Measurements from ENCODE around the gene TOMM40L.

Gene TOMM40L

DNA sequence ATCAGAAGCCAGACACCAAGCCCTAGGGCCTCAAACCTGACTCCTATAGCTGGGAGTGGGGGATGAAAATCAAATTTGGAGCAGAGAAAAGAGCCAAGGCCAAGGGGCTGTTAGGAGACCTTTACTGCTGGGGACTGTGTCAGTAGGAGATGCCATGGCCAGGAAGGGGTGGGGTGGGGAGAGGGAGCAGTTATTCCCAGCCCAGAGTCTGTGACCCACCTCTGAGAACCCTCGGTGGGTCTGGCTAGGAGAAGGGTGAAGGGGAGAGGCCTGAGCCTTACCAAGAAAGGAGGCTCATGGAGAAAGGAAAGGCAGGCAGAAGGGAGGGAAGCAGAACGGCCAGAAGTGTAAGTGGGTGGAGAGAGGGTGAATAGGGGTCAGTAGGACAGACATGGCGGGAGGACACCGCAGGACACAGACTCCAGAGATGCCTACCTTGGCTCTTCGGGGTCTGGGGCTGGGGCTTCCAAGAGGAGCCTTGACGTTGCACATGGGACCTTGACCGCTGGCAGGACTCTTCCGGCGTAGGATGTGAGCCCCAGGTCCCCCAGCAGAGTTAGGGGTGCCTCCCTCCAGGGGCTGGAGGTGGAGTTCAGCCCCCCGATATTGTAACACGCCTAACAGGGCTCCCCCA, 28.2 kb upstream of the TOMM40L start:
- no peak for DNase-seq (ENCODE audit: low read depth in 2 of 2)

DNA sequence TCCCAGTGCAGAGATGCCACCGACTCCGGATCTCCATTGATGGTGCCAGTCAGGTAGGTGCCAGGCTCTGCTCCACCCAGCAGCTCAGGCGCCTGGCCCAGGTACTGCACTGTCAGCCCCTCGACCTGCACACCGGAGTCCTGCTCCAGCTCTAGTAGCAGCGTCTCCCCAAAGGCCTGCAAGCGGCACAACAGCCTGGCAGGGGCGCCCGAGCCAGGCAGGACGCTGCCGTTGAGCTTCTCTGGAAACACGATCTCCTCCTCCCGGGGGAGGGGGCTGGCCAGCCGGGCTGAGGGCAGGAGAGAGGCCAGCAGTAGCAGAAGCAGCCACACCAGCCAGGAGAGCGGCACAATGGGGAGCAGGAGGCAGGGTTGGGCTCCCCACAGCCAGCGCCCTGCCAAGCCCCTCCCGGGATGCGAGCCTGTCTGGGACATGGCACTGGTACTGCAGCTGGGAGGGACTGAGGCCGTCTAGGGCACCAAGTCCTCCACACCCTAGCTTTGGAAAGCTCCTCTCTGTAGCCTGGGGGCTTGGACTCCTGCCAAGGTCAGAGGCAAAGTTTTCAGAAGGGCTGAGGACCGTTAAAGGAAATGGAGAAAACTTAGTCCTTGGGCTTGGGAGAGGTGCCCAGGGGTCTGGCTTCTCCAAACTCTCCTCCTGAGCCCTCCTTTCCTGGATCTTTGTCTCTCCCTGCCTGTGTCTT, 27.5 kb upstream of the TOMM40L start:
- DNase-seq (ENCODE audit: low read depth in 2 of 2), result no peak

DNA sequence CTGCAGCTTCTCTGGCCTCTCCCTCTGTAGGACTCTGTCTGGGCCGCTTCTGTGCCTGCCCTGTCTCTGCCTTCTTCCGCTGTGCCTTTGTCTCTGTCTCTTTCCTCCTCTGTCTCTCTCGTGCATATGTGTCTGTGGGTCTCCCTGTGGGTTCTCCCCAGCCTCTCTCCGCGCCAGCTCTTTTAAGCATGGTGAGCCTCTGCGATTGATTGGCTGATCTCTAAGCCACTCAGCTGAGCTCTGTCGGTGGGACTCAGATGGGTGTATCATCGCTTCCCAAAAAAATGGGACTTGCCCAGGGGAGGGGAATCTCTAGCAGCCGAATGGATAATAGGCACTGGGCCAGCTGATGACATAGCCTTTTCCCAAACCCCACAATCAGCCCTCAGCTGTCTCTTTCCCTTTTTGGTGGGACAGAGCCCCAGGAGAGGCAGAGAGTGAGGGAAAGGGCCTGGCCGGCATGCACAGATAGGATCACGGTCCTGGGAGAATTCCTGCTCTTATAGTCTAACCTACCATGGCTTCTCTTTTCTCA, 26.9 kb upstream of the TOMM40L start, which contains the start of gene ADAMTS4:
ADAMTS4 (minus strand) TSS at position 158 of the 535 bp plus-strand sequence. CDS start 427 bp downstream, outside the sequence.
- no peak for DNase-seq (ENCODE audit: low read depth in 2 of 2)

DNA sequence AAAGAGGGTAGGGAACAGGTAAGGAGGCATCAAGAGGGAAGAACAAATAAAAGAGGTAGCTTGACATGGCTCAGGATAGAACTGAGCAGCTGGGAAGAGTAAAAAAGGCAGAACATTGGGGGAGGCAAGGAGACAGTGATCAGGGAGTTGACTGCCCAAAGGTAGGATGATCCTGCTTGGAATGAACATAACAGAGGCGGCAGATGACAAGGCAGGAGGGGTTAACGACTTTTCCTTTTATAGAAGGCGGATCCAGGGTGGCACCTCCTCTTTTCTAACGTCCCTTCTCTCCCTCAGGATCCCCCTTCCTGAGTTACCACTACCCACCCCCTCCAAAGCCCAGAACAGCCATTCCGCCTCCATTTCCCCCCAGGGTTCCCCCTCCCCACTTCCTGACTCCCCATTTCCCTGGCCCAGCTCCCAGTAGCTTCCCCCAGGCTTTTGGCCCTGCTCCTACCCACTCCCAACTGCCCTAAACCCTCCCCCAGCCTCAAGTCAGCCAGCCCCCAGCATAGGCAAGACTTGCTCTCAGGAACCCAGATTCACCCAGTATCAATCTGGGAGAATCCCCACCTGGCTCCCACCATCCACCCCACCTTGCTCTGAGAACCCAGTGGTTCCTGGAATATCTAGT, 26.2 kb upstream of the TOMM40L start:
- no peak for DNase-seq (ENCODE audit: low read depth in 2 of 2)

DNA sequence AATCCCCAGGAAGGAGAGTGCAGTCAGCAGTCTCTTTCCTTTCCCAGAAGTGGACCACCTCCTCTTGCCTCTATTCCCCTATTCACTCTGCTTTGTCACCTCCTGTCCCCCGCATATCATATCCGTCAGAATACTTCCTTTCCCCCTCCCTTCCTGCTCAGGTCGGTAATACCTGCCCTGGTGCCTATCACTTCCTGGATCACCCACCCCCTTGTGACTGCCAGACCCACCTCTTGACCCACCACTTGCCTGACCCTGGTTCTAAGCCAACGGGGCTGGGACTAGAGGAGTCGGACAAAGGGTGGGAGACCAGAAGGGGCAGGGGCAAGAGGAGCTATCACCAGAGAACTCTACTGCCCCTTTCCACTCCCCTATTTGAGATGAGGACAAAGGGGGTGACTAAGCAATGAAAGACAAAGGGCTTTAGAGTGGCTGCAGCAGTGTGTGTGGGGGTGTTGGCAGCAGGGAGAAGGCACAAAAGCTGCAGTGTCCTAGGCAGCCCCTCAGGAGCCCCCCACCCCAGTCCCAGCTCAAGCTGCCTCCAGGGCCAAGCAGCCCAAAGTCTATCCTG, 25.4 kb upstream of the TOMM40L start:
- no peak for DNase-seq (ENCODE audit: low read depth in 2 of 2)

DNA sequence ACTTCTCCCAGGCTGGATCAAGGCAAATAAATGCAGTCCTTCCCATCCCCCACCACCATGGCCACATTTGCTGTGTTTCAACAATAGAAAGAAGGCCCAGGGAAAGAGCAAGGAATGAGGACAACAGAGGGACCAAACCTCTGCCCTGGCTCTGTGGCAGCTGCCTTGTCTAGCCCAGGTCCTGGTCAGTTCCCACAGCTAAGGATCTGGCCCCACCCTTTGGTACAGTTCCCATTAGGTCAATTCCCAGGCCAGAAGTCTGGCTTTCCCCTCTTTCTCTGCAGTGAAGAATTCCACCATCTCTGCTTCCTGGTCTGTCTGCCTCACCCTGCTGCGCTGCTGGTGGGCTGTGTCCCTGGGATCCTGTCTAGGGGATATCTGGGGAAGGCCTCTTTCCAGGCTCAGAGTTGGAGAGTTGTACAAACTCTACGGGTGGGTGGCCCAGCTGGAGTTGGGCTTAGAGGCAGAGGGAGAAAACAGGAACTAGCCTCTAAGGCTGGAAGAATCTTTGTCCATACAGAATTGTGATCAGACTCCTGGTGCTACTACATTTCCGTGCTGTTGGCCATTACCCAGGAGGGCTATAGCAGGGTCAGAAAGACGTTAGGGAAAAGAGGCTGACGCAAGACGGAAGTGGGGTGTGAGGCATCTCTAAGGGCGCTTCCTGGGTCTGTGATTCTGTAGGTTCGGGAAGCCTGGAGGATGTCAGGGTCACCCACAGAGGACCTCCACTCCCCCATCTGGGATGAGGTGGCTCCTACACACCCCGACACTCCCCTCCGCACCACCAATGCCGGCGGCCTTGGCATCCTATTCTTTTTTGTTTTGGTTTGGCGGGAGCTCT, 24.6 kb upstream of the TOMM40L start:
- no peak for DNase-seq (ENCODE audit: low read depth in 2 of 2)

DNA sequence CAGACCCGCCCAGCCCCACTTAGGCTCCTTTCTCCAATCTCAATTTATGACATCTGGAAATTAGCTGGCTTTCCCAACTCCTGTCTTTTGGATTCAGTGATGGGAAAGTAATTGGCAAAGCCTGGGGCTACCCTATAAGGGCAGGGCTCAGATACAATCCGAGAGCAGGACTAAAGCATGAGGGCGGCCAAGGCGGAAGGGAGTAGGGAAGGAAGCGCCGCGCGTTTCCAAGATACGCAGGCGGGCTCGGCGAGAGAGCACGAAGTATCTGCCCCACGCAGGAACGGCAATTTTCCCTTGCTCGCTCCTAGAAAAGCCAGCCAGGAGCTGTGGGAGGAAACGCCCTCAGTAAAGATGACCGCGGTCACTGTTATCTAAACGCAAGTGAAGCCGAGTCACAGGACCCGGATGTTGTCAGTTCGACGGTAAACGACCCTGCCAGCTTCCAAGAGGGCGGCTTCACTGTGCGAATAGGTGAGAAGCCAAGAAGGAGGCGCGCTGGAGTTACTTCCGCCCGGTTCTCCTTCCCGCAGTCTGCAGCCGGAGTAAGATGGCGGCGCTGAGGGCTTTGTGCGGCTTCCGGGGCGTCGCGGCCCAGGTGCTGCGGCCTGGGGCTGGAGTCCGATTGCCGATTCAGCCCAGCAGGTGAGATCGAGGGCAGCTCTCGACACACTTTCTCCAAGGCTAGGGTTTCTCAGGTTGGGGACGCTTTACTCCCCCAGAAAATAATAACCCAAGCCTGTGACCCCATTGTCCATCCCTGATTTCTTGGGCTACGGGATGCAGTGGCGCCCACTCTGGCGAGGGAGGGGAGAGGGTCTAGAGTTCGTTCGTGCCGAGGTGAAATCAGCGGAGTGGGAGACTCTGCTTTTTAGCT, 23.8 kb upstream of the TOMM40L start, which contains the start of gene NDUFS2:
NDUFS2 (plus strand) TSS at position 532 of the 877 bp plus-strand sequence; CDS start at position 551, 19 bp downstream.
- DNase-seq (ENCODE audit: low read depth in 2 of 2), result peak; percentile 90 to 92

DNA sequence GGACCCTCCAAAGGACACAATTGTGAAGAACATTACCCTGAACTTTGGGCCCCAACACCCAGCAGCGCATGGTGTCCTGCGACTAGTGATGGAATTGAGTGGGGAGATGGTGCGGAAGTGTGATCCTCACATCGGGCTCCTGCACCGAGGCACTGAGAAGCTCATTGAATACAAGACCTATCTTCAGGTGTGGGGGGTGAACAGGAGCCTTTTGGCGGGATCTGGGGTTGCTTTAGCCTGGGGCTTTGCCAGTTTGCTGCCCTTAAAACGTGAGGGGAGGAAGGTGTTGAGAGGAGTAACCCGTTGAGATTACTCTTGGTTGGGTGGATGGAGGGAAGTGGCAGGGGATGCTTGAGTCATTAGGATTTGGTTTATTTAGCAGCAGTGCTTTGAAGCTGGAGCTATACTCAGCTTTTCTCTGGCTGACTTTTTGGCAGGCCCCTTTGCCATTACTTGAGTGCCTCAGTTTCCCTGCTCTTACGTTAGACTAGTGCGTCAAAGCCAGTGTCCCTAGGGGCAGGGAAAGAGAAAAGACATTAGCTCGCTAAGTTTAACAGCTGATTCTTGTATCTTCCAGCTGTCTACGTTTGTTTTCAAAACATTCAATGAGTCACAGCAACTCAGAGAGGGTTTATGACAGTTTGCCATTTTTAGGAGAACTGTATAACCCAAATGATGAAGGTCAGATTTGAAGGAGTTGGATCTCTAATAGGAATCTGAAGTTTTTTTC, 19.3 kb upstream of the TOMM40L start:
- DNase-seq (ENCODE audit: low read depth in 2 of 2), result no peak

DNA sequence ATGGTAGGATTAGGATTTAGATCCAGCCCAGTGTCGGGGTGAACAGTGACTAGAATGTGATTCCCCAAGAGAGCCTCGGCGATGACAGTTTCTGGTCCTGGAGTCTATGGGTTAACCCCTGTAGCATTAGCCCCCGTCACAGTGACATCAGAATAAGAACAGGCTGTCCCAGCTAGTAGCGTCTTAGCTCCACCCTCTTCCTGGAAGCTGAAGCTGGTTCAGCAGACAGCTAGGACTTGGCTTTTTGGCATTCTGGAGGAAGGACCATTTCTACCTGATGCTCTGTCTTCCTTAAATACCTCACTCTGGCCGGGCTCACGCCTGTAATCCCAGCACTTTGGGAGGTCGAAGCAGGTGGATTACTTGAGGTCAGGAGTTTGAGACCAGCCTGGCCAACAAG, 18.7 kb upstream of the TOMM40L start:
- DNase-seq (ENCODE audit: low read depth in 2 of 2), result no peak

DNA sequence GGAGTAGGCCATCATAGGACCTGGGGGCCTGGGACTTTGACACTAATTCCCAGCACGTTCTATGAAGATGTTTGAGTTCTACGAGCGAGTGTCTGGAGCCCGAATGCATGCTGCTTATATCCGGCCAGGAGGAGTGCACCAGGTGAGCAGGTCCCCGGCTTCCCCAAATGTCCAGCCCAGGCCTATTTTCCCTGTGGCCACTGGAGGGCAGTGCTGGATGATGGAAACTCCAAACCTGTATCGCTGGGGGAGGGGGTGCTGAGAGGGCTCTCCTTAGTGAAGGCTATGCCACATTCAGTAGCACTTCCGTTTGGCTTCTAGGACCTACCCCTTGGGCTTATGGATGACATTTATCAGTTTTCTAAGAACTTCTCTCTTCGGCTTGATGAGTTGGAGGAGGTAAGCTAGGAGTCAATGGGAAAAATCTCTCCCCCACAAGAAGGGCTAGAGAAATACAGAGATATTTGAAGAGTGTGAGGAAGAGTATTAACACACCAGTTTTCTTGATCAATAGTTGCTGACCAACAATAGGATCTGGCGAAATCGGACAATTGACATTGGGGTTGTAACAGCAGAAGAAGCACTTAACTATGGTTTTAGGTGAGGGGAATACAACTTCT, 16.0 kb upstream of the TOMM40L start:
- peak; percentile 37 to 56 for DNase-seq (ENCODE audit: low read depth in 2 of 2)

DNA sequence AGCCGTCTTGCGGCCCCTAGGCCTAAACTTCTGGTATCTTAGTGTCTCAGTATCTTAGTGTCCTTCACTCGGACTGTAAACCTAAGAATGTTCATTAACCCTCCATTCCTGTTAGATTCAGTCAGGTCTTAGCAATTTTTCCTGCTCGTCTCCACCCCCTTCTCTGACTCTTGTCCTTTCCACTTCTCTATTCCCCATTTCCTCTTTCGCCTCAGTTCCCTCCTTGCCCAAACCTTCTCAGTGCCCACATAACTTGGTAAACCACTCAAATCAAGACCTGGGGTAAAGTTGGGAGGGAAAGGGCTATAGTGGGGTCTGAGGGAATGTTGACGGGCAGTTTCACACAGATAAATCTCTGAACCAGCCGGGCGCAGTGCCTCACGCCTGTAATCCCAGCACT, 11.5 kb upstream of the TOMM40L start:
- no peak for DNase-seq (ENCODE audit: low read depth in 2 of 2)

DNA sequence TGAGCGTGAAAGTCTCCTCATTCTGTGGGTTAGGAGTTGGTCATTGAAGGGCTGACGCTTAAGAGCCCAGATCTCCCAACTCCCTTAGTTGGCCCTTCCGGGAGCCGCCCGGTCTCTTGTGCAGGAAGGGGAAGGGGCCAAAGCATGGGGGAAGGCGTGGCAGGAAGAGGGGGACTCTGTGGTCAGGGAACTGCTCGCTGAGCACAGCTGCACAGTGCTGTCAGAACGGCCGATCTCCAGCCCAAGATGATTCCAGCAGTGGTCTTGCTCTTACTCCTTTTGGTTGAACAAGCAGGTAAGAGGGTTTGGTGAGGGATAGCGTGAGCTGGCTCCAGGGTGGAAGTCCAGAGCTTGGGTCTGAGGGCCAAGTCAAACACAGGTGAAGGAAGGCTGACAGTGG, 10.8 kb upstream of the TOMM40L start, which contains the start of gene FCER1G:
FCER1G (plus strand) TSS at position 220 of the 400 bp plus-strand sequence; CDS start at position 247, 27 bp downstream.
- no peak for DNase-seq (ENCODE audit: low read depth in 2 of 2)

DNA sequence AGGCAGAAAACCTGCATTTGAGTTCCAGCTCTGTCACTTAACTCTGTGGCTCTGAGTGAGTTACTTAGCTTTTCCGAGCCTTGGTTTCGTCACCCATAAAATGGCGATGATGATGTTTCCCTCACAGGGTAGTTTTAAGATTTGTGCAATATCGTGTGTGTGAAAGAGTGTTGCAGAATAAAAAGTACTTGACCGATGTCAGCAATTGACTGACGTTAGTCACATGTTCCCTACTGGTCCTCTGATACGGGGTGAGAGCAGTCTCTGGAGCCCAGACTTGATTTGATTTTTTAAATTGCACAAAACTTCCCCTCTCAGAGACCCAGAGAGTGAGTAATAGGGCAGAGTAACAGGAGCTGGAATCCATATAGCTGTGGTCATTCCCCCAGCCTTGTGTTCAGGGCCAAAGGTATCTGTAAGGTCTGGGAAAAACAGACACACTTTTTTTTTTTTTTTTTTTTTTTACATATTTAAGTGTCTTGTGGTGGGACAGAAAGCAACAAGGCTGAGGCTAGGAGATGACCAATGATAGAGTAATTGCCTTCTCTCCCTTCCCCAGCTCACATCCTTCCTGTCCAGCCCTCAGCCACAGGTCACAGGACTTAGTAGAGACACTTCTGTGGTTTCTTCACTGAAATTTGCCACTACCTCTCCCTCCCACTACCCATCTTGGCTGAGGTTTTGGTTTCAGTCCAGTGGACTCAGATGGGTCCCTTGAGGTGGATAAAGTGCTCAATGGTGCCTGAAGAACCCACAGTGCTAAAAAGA, 8.7 kb upstream of the TOMM40L start:
- no peak for DNase-seq (ENCODE audit: low read depth in 2 of 2)

DNA sequence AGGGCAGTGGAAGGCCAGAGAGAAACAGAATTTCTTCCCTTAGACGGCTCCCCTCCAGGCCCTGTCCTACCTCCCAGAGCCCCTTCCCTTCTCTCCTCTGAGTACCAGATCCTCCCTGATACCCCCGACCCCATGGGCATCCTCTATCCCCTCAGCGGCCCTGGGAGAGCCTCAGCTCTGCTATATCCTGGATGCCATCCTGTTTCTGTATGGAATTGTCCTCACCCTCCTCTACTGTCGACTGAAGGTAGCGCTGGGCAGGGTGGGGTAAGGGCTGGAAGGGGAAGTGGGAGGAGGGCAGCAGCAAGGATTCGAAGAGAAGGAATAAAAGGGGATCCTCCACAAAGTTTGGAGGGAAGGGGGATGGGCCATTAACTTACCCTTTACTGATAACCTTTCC, 8.0 kb upstream of the TOMM40L start:
- DNase-seq (ENCODE audit: low read depth in 2 of 2), result no peak

DNA sequence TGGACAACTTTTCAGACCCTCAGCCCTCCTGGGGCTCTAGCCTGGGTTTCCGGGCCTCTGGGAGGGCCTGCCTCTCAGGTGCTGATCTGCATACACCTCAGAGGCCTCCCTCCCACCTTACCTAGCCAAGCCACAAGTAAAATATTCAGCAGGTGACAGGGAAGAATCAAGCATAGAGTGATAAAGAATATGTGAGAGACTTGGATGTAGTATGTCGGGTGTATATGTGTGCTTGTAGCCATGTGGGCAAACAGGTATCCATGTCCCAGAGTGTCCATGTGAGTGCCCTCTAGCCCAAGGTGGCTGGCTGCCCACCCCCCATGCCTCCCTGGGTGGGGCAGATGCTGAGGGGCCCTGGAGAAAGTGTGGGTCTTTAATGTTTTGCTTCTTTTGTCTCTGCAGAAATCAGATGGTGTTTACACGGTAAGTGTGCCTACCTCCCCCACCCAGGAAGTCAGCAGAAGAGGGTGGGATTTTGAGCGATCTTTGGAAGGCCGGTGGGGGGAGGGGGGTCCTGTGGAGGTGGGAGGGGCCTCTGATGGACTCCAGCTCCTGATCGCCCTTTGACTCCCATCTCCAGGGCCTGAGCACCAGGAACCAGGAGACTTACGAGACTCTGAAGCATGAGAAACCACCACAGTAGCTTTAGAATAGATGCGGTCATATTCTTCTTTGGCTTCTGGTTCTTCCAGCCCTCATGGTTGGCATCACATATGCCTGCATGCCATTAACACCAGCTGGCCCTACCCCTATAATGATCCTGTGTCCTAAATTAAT, 7.4 kb upstream of the TOMM40L start:
- DNase-seq (ENCODE audit: low read depth in 2 of 2), result no peak

DNA sequence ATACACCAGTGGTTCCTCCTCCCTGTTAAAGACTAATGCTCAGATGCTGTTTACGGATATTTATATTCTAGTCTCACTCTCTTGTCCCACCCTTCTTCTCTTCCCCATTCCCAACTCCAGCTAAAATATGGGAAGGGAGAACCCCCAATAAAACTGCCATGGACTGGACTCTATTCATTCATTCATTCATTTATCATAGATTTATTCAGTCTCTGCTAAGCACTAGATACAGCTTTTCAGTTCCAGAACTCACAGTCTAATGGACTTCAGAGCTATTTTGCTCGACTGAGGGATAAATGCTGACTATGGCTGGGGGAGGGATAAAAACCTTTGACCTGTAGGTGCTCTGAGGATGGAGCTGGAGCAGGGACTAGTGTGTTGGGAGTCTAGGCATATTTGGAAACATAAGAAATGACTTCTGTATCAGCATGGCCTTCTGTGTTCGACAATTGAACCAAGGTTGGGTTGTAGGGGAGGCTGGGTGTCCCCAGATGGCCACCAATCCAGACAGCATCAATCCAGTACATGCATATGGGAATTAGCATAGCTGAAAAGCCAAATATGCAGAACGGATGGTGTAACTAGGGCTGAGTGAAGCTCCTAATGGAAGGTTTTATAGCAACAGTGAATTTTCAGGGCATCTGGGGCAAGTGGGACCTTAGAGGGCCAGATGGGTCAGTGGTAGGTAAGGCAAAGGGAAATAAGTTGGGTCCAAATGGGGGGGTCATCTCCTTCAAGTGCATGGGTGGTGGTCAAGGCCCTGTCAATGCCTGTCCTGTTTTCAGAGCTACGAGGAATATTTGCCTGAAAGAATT, 6.6 kb upstream of the TOMM40L start:
- no peak for DNase-seq (ENCODE audit: low read depth in 2 of 2)

DNA sequence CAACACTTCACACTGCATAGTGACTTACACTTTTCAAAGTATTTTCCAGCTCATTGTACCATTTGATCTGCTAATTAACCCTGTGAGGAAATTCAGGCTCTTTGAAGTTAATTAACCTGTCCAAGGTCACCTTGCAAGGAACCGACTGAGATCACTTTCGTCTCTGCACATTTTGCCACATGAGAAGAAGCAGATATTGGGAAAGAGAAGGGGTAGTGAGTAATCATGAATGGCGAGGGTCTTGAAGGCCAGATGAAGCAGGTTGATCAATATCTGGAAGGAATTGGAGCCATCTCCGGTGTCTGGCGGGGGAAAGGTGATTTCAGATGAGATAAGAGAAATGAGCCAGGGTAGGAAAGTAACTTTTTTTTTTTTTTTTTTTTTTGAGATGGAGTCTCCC, 5.9 kb upstream of the TOMM40L start:
- no peak for DNase-seq (ENCODE audit: low read depth in 2 of 2)

All from stimulated activated CD8-positive, alpha-beta memory T cell treated with anti-CD3 and anti-CD28 coated beads, Interleukin-2, amount 100 ng/mL, for 1 hour (primary cell).